Activated naive CD8-positive, alpha-beta T cell treated with anti-CD3 and anti-CD28 coated beads, Interleukin-2, amount 50 U/mL, for 16 hours (primary cell): ENCODE results near the gene SAMSN1.

Source experiments
- DNase-seq: peaks from one replicate; pipeline ENCODE4 v3.0.0-alpha.2; 2020; ENCODE audit warnings: low read depth, low spot score

The SAMSN1 gene

GRCh38 chr21:14484188-14485009 is 61.7 kb downstream of the SAMSN1 start:
- no peak for DNase-seq

- no peak for DNase-seq
Measured at GRCh38 chr21:14483296-14483695, 62.8 kb downstream of the SAMSN1 start.

- no peak for DNase-seq
Measured at GRCh38 chr21:14482165-14482564, 64.0 kb downstream of the SAMSN1 start.

- DNase-seq, result no peak
Measured at GRCh38 chr21:14480411-14481031, 65.6 kb downstream of the SAMSN1 start.

- DNase-seq, result no peak
Measured at GRCh38 chr21:14479241-14479786, 66.8 kb downstream of the SAMSN1 start.

- no peak for DNase-seq
Measured at GRCh38 chr21:14477841-14478240, 68.3 kb downstream of the SAMSN1 start.

- no peak for DNase-seq
Measured at GRCh38 chr21:14477133-14477532, 69.0 kb downstream of the SAMSN1 start.

GRCh38 chr21:14474995-14475394 is 71.1 kb downstream of the SAMSN1 start:
- no peak for DNase-seq

GRCh38 chr21:14469641-14470040 is 76.5 kb downstream of the SAMSN1 start:
- DNase-seq, result no peak

- DNase-seq, result no peak
Measured at GRCh38 chr21:14466715-14467114, 79.4 kb downstream of the SAMSN1 start.

GRCh38 chr21:14457762-14458161 is 88.4 kb downstream of the SAMSN1 start:
- DNase-seq, result no peak

GRCh38 chr21:14456911-14457310 is 89.2 kb downstream of the SAMSN1 start:
- DNase-seq, result no peak

GRCh38 chr21:14454016-14455009 is 91.8 kb downstream of the SAMSN1 start:
- DNase-seq, result no peak

- DNase-seq, result no peak
Measured at GRCh38 chr21:14453339-14454015, 92.6 kb downstream of the SAMSN1 start.

GRCh38 chr21:14452727-14453241 is 93.3 kb downstream of the SAMSN1 start:
- DNase-seq, result no peak

- no peak for DNase-seq
Measured at GRCh38 chr21:14452031-14452726, 93.9 kb downstream of the SAMSN1 start.

- no peak for DNase-seq
Measured at GRCh38 chr21:14451546-14451945, 94.6 kb downstream of the SAMSN1 start.

GRCh38 chr21:14448784-14449183 is 97.3 kb downstream of the SAMSN1 start:
- DNase-seq, result no peak

- DNase-seq, result no peak
Measured at GRCh38 chr21:14438211-14438610, 107.9 kb downstream of the SAMSN1 start.

GRCh38 chr21:14435423-14435822 is 110.7 kb downstream of the SAMSN1 start:
- DNase-seq, result no peak
